Left lung (tissue), 10 donors: ENCODE results near the gene TOP1. TPM values are rescaled to one million over a fixed set of nuclear protein-coding genes. Genes with fewer than 3 reads are reported as not detected.

Source experiments
- ATAC-seq: fragments of 200-7000 bp; cut with Tn5 transposase; one replicate; pipeline ENCODE4 v1.9.1; 2020; ENCODE audit warnings: moderate library complexity
- DNase-seq, 4 donors: peaks; one replicate each; pipeline ENCODE4 v3.0.0-alpha.2; 2013 to 2020
- H3K27ac ChIP-seq, 2 donors: fragments of 200-600 bp; sonication (generic) in 1 of 2; one replicate each; pipeline versions ENCODE4 v1.5.0 to v1.8.0; 2020 to 2021
- H3K27me3 ChIP-seq, 2 donors: fragments of 200-600 bp; sonication (generic) in 1 of 2; one replicate each; pipeline versions ENCODE4 v1.5.0 to v1.8.0; 2020 to 2021
- H3K36me3 ChIP-seq, 2 donors: fragments of 200-600 bp; sonication (generic) in 1 of 2; one replicate each; pipeline versions ENCODE4 v1.5.0 to v1.8.0; 2020 to 2021
- H3K4me1 ChIP-seq, 2 donors: fragments of 200-600 bp; one replicate each; pipeline ENCODE4 v1.8.0; 2021
- H3K4me3 ChIP-seq, 2 donors: fragments of 200-600 bp; sonication (generic) in 1 of 2; one replicate each; pipeline versions ENCODE4 v1.5.0 to v1.8.0; 2020 to 2021; ENCODE audit warnings: mild to moderate bottlenecking in 1 of 2
- H3K9me3 ChIP-seq, 2 donors: fragments of 200-600 bp; sonication (generic) in 1 of 2; one replicate each; pipeline versions ENCODE4 v1.5.0 to v1.8.0; 2020 to 2021
- CTCF ChIP-seq, 2 donors: fragments of 200-600 bp; sonication (generic) in 1 of 2; IDR thresholded peaks; one replicate each; pipeline versions ENCODE4 v1.5.0 to v1.8.0; 2021; ENCODE audit warnings: antibody characterized with exemption in 2 of 2
- intact Hi-C, 2 donors: fragments of 100-400 bp; cut with DNase I; formaldehyde crosslinking; loops; one replicate each; pipeline versions ENCODE4 v1.11.2 to v1.14.2; 2022
- polyA plus RNA-seq, 6 donors: library from polyadenylated mRNA; unstranded; fragments of 120-200 nt; gene quantifications; one replicate each; pipeline ENCODE4 v1.2.1, GENCODE V29; 2013; ENCODE audit not compliant: insufficient read length in 6 of 6
- total RNA-seq, 2 donors: library from RNA; stranded (reverse); fragmentation: NEBNext Ultra II Directional; extraction: Animal tissue kit (Norgen Biotek cat#: 25700); gene quantifications; one replicate each; pipeline ENCODE4 v1.2.1, GENCODE V29; 2021
- donor health status: DM: no; HTN: yes; CAD: no.
- donor health status: DM: no; HTN: no; CAD: no.

TOP1 gene
- total and polyA plus RNA-seq, 8 donors, result 68.0 to 99.3 (median 95.5) TPM

GRCh38 chr20:41136680-41137613 lies 108.3 kb downstream of the TOP1 start, which contains the start of gene PLCG1:
TSS of gene PLCG1 (plus strand) at chr20:41137543. CDS start at chr20:41137642, 99 bp downstream.
- Histone ChIP-seq H3K4me3 (peak within 1 kb of the TSS; percentile 82 to 88), H3K36me3 (no peaks in the 10 kb centered on the region), H3K27me3 (peaks cover 0 to 33% of the 10 kb centered on the region in 2 donors), H3K9me3 (no peaks in the 10 kb centered on the region), H3K4me1 (peaks cover 22 to 49% of the 10 kb centered on the region in 2 donors), H3K27ac (peak within 1 kb of the TSS; percentile 92 to 96)
- ATAC-seq (peak; percentile 91), DNase-seq (peak; percentile 87 to 96 (median 90))
- intact Hi-C loops, result no loop called here
- no peak for TF ChIP-seq CTCF (IDR thresholded peaks at IDR 0.05)

- Histone ChIP-seq H3K27me3 (peaks cover 0 to 33% of the 10 kb centered on the region in 2 donors), H3K36me3 (no peaks in the 10 kb centered on the region), H3K4me3 (peak overlapping the region; percentile 82 to 88), H3K4me1 (peaks cover 27 to 58% of the 10 kb centered on the region in 2 donors), H3K9me3 (no peaks in the 10 kb centered on the region), H3K27ac (peak overlapping the region; percentile 92 to 96)
- ATAC-seq (peak; percentile 29), DNase-seq (peak; percentile 71 to 89 (median 82))
- TF ChIP-seq CTCF (IDR thresholded peaks at IDR 0.05), result no peak
- intact Hi-C loops, result no loop called here
These were observed 109.2 kb downstream of the TOP1 start for GRCh38 chr20:41137614-41138474.

GRCh38 chr20:41138475-41139226 lies 110.0 kb downstream of the TOP1 start:
- Histone ChIP-seq H3K4me3 (peak overlapping the region; percentile 82 to 88), H3K4me1 (peaks cover 33 to 66% of the 10 kb centered on the region in 2 donors), H3K27me3 (peaks cover 0 to 33% of the 10 kb centered on the region in 2 donors), H3K27ac (peak overlapping the region; percentile 92 to 96), H3K36me3 (no peaks in the 10 kb centered on the region), H3K9me3 (no peaks in the 10 kb centered on the region)
- ATAC-seq (no peak), DNase-seq (peak in 1 of 4 donors; percentile 18)
- no peak for TF ChIP-seq CTCF (IDR thresholded peaks at IDR 0.05)
- intact Hi-C loops, result no loop called here

GRCh38 chr20:41139227-41140093 lies 110.8 kb downstream of the TOP1 start:
- intact Hi-C loops, result no loop called here
- ATAC-seq (no peak), DNase-seq (peak in 1 of 4 donors; percentile 5)
- H3K27me3 ChIP-seq, result peaks cover 0 to 33% of the 10 kb centered on the region in 2 donors
- H3K4me1 ChIP-seq, result peaks cover 33 to 74% of the 10 kb centered on the region in 2 donors
- no peaks in the 10 kb centered on the region for H3K36me3 ChIP-seq
- H3K9me3 ChIP-seq, result no peaks in the 10 kb centered on the region
- peak overlapping the region; percentile 82 to 88 for H3K4me3 ChIP-seq
- H3K27ac ChIP-seq, result peak overlapping the region; percentile 92 to 96
- TF ChIP-seq CTCF (IDR thresholded peaks at IDR 0.05), result no peak
